ENCODE data around the gene FOXK1.

The FOXK1 gene

DNA sequence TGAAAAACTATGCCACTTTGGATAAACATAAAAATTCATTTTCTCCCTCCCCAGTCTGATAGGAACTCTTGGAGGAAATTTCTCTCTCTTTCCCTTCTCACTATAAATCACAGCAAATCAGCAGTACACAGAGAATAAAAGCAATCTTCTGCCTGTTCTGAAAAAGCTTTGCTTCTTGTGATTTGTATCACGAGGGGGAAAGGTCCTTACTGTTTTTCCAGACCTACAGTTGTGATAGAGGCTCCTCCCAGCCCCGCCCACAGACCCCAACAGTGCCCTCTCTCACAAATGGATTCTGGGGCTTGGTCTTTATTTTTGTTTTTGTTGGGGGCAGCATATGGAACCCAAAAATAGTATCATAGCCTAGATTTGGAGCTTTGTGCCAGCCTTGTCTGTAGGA lies 12.2 kb downstream of the FOXK1 start:
- Histone ChIP-seq H3K27me3 (ENCODE audit: insufficient read depth, poor library complexity, severe bottlenecking) (no peaks in the 10 kb centered on the region), H3K27ac (ENCODE audit: poor library complexity, severe bottlenecking) (no peak overlapping the region), H3K4me1 (ENCODE audit: insufficient read depth, poor library complexity, severe bottlenecking) (peaks cover 9% of the 10 kb centered on the region), H3K36me3 (ENCODE audit: low read depth) (peaks cover 27% of the 10 kb centered on the region), H3K9me3 (ENCODE audit: severe bottlenecking) (no peaks in the 10 kb centered on the region), H3K4me3 (ENCODE audit: severe bottlenecking) (no peak overlapping the region)
- ATAC-seq (ENCODE audit: low read depth) (no peak), DNase-seq (ENCODE audit: low spot score) (no peak)
- TF ChIP-seq, protein P1, sequence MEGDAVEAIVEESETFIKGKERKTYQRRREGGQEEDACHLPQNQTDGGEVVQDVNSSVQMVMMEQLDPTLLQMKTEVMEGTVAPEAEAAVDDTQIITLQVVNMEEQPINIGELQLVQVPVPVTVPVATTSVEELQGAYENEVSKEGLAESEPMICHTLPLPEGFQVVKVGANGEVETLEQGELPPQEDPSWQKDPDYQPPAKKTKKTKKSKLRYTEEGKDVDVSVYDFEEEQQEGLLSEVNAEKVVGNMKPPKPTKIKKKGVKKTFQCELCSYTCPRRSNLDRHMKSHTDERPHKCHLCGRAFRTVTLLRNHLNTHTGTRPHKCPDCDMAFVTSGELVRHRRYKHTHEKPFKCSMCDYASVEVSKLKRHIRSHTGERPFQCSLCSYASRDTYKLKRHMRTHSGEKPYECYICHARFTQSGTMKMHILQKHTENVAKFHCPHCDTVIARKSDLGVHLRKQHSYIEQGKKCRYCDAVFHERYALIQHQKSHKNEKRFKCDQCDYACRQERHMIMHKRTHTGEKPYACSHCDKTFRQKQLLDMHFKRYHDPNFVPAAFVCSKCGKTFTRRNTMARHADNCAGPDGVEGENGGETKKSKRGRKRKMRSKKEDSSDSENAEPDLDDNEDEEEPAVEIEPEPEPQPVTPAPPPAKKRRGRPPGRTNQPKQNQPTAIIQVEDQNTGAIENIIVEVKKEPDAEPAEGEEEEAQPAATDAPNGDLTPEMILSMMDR (IDR thresholded peaks at IDR 0.05; ENCODE audit: poor library complexity, severe bottlenecking), result no peak

DNA sequence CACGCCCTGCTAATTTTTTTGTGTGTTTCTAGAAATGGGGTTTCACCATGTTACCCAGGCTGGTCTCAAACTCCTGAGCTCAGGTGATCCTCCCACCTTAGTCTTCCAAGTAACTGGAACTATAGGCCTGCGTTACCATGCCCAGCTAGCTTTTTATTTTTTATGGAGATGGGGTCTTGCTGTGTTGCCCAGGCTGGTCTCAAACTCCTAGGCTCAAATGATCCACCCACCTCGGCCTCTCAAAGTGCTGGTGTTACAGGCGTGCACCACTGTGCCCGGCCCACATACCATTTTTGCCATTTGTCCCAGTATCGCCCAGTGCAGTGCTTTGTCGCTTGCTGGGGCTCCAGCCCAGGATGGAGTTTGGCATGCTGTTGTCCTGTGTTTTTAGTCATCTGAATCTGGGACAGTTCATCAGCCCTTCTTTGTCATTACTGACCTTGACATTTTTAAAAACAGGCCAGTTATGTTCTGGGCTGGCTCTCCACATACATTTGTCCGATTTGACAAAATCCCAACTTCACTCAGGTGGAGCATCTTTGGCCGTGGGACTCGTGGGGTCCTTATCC lies 16.7 kb downstream of the FOXK1 start:
- no peak for DNase-seq (ENCODE audit: low spot score)
- TF ChIP-seq, protein P1 (IDR thresholded peaks at IDR 0.05; ENCODE audit: poor library complexity, severe bottlenecking), result no peak
- H3K4me1 ChIP-seq (ENCODE audit: insufficient read depth, poor library complexity, severe bottlenecking), result no peaks in the 10 kb centered on the region

DNA sequence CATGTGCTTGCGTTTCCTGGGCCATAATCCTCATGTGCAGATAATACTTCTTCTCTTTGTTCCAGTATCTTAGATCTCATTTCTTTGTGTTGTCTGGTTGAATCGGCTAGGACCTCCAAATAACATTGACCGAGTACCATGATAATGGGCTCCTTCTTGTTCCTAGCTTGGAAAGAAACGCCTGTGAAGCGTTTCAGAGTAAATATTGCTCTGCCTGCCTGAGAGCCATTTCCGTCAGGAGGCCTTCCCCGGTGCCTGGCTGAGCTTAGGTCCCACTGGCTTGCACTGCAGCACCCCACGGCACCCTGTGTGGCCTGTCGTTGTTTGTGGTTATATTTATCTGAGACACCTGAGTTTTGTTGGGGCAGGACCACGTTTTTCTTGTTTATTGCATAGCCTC lies 17.7 kb downstream of the FOXK1 start:
- no peak for ATAC-seq (ENCODE audit: low read depth)

More for the DNA sequence above, 16.7 kb downstream of the FOXK1 start:
- Histone ChIP-seq H3K36me3 (ENCODE audit: low read depth) (peaks cover 20% of the 10 kb centered on the region; the same call in 1 of the 2 replicates), H3K27ac (ENCODE audit: poor library complexity, severe bottlenecking) (no peak overlapping the region), H3K4me3 (ENCODE audit: severe bottlenecking) (no peak overlapping the region), H3K9me3 (ENCODE audit: severe bottlenecking) (no peaks in the 10 kb centered on the region), H3K27me3 (ENCODE audit: insufficient read depth, poor library complexity, severe bottlenecking) (no peaks in the 10 kb centered on the region)
- no peak for ATAC-seq (ENCODE audit: low read depth)

DNA sequence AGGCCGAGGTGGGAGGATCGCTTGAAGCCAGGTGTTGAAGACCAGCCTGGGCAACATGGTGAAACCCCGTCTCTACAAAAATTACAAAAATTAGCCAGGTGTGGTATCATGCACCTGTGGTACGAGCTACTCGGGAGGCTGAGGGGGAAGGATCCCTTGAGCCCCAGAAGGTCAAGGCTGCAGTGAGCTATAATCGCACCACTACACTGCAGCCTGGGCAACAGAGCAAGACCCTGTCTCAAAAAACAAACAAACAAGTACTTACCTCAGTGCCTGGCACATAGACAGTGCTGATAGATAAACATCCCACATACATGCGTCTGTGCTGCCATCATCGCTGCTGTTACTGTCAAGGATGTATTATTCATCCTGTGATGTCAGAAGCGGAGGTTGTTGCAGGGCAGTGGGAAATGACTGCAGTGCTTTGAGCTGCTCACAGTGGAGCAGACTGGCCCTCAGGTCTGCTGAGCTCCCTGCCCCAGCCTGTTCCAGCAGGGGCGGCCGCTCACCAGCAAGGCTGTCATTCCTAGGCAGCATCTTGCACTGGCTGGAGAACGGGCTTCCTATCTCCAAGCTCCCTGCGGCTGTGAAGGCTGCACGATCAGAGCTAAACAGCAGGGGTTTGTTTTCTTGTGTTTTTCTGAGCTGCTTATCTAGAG lies 18.6 kb downstream of the FOXK1 start:
- DNase-seq (ENCODE audit: low spot score) (no peak), ATAC-seq (ENCODE audit: low read depth) (peak; percentile 44; the same call in 1 of the 3 replicates)
- Histone ChIP-seq H3K36me3 (ENCODE audit: low read depth) (peaks cover 11% of the 10 kb centered on the region; the same call in 1 of the 2 replicates), H3K27me3 (ENCODE audit: insufficient read depth, poor library complexity, severe bottlenecking) (no peaks in the 10 kb centered on the region), H3K4me1 (ENCODE audit: insufficient read depth, poor library complexity, severe bottlenecking) (no peaks in the 10 kb centered on the region), H3K9me3 (ENCODE audit: severe bottlenecking) (no peaks in the 10 kb centered on the region), H3K27ac (ENCODE audit: poor library complexity, severe bottlenecking) (no peak overlapping the region), H3K4me3 (ENCODE audit: severe bottlenecking) (no peak overlapping the region)
- TF ChIP-seq, protein P1 (IDR thresholded peaks at IDR 0.05; ENCODE audit: poor library complexity, severe bottlenecking), result no peak

More for the DNA sequence above, 17.7 kb downstream of the FOXK1 start:
- no peak for DNase-seq (ENCODE audit: low spot score)
- H3K27me3 ChIP-seq (ENCODE audit: insufficient read depth, poor library complexity, severe bottlenecking), result no peaks in the 10 kb centered on the region
- TF ChIP-seq, protein P1 (IDR thresholded peaks at IDR 0.05; ENCODE audit: poor library complexity, severe bottlenecking), result no peak
- peaks cover 15% of the 10 kb centered on the region; the same call in 1 of the 2 replicates for H3K36me3 ChIP-seq (ENCODE audit: low read depth)
- no peak overlapping the region for H3K4me3 ChIP-seq (ENCODE audit: severe bottlenecking)
- H3K27ac ChIP-seq (ENCODE audit: poor library complexity, severe bottlenecking), result no peak overlapping the region
- H3K4me1 ChIP-seq (ENCODE audit: insufficient read depth, poor library complexity, severe bottlenecking), result no peaks in the 10 kb centered on the region
- H3K9me3 ChIP-seq (ENCODE audit: severe bottlenecking), result no peaks in the 10 kb centered on the region
